GM18499 (cell line): ENCODE measurements around the gene RNU7-1.

Experiments used
- ATAC-seq: cut with Tn5 transposase; IDR thresholded peaks from one replicate; pipeline ENCODE4 v1.9.1; 2021; ENCODE audit warnings: moderate number of reproducible peaks; ENCODE audit not compliant: insufficient read depth, unreplicated experiment

The RNU7-1 gene

GRCh38 chr12:6952121-6952862, 8.7 kb downstream of the RNU7-1 start:
- ATAC-seq: no peak

- ATAC-seq: no peak
Measured at GRCh38 chr12:6952863-6953441, 9.3 kb downstream of the RNU7-1 start.

GRCh38 chr12:6953442-6954315, 10.1 kb downstream of the RNU7-1 start:
- peak; percentile 32 for ATAC-seq

- no peak for ATAC-seq
Measured at GRCh38 chr12:6954316-6955107, 10.9 kb downstream of the RNU7-1 start.

GRCh38 chr12:6955108-6956020, 11.7 kb downstream of the RNU7-1 start:
- ATAC-seq: no peak

- no peak for ATAC-seq
Measured at GRCh38 chr12:6956021-6956727, 12.6 kb downstream of the RNU7-1 start.

- no peak for ATAC-seq
Measured at GRCh38 chr12:6957151-6957701, 13.6 kb downstream of the RNU7-1 start.

GRCh38 chr12:6957741-6958608, 14.4 kb downstream of the RNU7-1 start:
- ATAC-seq: no peak

GRCh38 chr12:6958609-6959057, 15.0 kb downstream of the RNU7-1 start:
- ATAC-seq: no peak

- no peak for ATAC-seq
Measured at GRCh38 chr12:6959058-6959804, 15.6 kb downstream of the RNU7-1 start.

- no peak for ATAC-seq
Measured at GRCh38 chr12:6959805-6960592, 16.4 kb downstream of the RNU7-1 start.

- no peak for ATAC-seq
Measured at GRCh38 chr12:6960593-6961277, 17.1 kb downstream of the RNU7-1 start.

GRCh38 chr12:6961278-6961694, 17.7 kb downstream of the RNU7-1 start:
- no peak for ATAC-seq

- ATAC-seq: no peak
Measured at GRCh38 chr12:6961695-6962284, 18.2 kb downstream of the RNU7-1 start.
